Prostate gland (tissue), 2 donors: Measurements from ENCODE around the gene NABP2. TPM values are rescaled to one million over a fixed set of nuclear protein-coding genes. Genes with fewer than 3 reads are reported as not detected.
A peak's percentile ranks its signal among the peaks of the same experiment; 100 is the strongest.

Experiments used
- DNase-seq: peaks from one replicate; pipeline ENCODE4 v3.0.0-alpha.2; 2019; ENCODE audit warnings: low spot score
- H3K27ac ChIP-seq, 2 donors: fragments of 200-600 bp; sonication (generic); 2 replicates each; pipeline ENCODE4 v1.5.1; 2017 to 2019
- H3K27me3 ChIP-seq: fragments of 200-600 bp; sonication (generic); replicated peaks from 2 replicates; pipeline ENCODE4 v1.5.1; 2019; ENCODE audit not compliant: insufficient read depth
- H3K36me3 ChIP-seq, 2 donors: fragments of 200-600 bp; sonication (generic); 1 replicate in 1 of 2; 2 replicates in 1 of 2; pipeline versions ENCODE4 v1.5.1 to v1.8.1; 2017 to 2019
- H3K4me1 ChIP-seq: fragments of 200-600 bp; sonication (generic); replicated peaks from 2 replicates; pipeline ENCODE4 v1.5.1; 2019
- H3K4me3 ChIP-seq, 2 donors: fragments of 200-600 bp; sonication (generic); 2 replicates each; pipeline ENCODE4 v1.5.1; 2017 to 2019
- H3K9me3 ChIP-seq: fragments of 200-600 bp; sonication (generic); 2 replicates; pipeline ENCODE4 v1.5.1; 2017
- POLR2A ChIP-seq: fragments of 450-650 bp; IDR thresholded peaks from one replicate; pipeline ENCODE4 v1.6.1; 2016; ENCODE audit warnings: antibody characterized with exemption, mild to moderate bottlenecking
- POLR2AphosphoS5 ChIP-seq: sonication (generic); formaldehyde crosslinking; IDR thresholded peaks from one replicate; pipeline ENCODE4 v1.6.1; 2017; ENCODE audit warnings: antibody characterized with exemption
- WGBS: methylation state at CpG from one replicate; pipeline ENCODE4 v1.1.5; 2018; 5-methylcytosine and 5-hydroxymethylcytosine counted together
- intact Hi-C: fragments of 100-400 bp; cut with DNase I; formaldehyde crosslinking; loops from one replicate; pipeline ENCODE4 v1.14.2; 2022
- total RNA-seq, 2 donors: library from RNA; depleted of rRNA; stranded (reverse); fragments of >200 nt; gene quantifications; one replicate each; pipeline ENCODE4 v1.1.0, GENCODE V29; 2016
- TF ChIP-seq, protein P1 (sequence below), 4 experiments: fragments of 200-600 bp in 2 of 4; fragments of 450-650 bp in 2 of 4; sonication (generic) in 2 of 4; IDR thresholded peaks; 1 replicate in 3 of 4; 2 replicates in 1 of 4; pipeline ENCODE4 v1.5.1; 2016 to 2019; ENCODE audit warnings: antibody characterized with exemption in 4 of 4, mild to moderate bottlenecking in 2 of 4, moderate library complexity in 2 of 4

Gene NABP2
- total RNA-seq, 2 donors from 2014 or later = 21.4 to 33.2 TPM

DNA sequence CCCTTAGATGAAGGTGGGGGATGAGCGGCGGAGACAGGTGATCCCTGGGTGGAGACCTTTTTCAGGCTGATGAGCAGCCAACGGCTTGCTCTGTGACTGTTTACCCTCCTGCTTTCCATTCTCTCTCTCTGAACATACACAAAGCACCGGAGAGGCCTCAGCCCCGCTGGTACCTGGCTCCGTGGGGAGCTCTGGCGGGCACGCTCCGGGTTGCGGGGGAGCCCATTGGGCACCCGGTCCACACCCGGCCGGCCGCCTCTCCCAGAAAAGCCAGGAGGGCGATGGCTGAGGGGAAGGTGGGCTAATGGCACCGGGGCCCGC is 35.4 kb upstream of the NABP2 start:
- Histone ChIP-seq H3K9me3 (no peaks in the 10 kb centered on the region), H3K27me3 (no peaks in the 10 kb centered on the region), H3K27ac (peak overlapping the region; percentile 96 to 98), H3K4me1 (no peaks in the 10 kb centered on the region), H3K36me3 (peaks cover 10 to 14% of the 10 kb centered on the region in 2 donors), H3K4me3 (peak overlapping the region; percentile 82 to 85)
- intact Hi-C loops = loop anchor here (2.0 kb wide), 1 partner anchor 62 kb away; no protein-coding TSS in a partner anchor
- peak; percentile 13 for DNase-seq
- TF ChIP-seq, protein P1, sequence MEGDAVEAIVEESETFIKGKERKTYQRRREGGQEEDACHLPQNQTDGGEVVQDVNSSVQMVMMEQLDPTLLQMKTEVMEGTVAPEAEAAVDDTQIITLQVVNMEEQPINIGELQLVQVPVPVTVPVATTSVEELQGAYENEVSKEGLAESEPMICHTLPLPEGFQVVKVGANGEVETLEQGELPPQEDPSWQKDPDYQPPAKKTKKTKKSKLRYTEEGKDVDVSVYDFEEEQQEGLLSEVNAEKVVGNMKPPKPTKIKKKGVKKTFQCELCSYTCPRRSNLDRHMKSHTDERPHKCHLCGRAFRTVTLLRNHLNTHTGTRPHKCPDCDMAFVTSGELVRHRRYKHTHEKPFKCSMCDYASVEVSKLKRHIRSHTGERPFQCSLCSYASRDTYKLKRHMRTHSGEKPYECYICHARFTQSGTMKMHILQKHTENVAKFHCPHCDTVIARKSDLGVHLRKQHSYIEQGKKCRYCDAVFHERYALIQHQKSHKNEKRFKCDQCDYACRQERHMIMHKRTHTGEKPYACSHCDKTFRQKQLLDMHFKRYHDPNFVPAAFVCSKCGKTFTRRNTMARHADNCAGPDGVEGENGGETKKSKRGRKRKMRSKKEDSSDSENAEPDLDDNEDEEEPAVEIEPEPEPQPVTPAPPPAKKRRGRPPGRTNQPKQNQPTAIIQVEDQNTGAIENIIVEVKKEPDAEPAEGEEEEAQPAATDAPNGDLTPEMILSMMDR (IDR thresholded peaks at IDR 0.05) = no peak
- TF ChIP-seq POLR2A = no peak
- TF ChIP-seq POLR2AphosphoS5 = no peak
- WGBS = 1% methylated on average over 17 of the region's 17 CpGs

DNA sequence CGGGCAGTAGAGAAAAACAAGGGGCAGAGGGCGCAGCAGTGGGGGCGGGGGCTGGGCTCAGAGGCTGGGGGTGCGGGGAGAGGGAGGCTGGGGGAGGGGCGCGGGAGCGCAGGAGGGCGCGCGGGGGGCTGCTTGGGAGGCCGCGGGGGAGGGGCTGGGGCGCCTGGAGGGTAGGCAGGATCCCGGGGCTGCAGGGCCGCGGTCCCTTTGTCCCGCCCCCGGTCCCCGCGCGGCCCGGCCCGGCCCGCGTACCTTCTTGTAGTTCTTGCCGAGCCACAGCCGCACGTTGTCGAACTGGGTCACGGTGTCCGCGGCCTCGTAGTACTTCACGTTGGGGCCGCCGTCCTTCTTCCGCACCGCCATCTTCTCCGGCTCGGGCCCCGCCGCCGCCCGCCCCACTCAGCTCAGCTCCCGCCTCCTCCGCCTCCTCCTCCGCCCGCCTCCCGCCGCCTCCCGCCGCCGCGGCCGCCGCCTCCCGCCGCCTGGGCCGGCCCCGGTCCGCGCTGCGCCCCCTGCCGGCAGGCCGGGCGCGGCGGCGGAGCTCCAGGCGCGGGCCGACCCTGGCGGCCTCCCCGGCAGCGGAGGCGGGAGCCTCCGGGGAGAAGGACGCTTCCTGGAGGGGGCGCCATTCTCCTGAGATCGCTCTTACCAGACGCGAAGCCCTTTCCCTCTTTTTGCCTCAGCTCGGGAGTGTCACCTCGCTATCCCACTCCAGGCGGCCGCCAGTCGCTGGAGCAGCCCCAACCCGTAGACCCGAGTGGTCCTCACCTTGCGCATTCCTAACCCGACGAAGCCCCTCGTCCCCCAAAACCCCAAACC is 34.8 kb upstream of the NABP2 start, which contains the start of gene SMARCC2:
SMARCC2 (minus strand) TSS at position 385 of the 819 bp plus-strand sequence; CDS start at position 363, 22 bp downstream.
- WGBS = under 1% methylated on average over 60 of the region's 93 CpGs
- Histone ChIP-seq H3K36me3 (peaks cover 4 to 9% of the 10 kb centered on the region in 2 donors), H3K4me1 (no peaks in the 10 kb centered on the region), H3K27ac (peak within 1 kb of the TSS; percentile 96 to 98), H3K4me3 (peak within 1 kb of the TSS; percentile 82 to 85), H3K27me3 (no peaks in the 10 kb centered on the region), H3K9me3 (no peaks in the 10 kb centered on the region)
- intact Hi-C loops = loop anchor here (2.0 kb wide), 1 partner anchor 63 kb away; no protein-coding TSS in a partner anchor
- DNase-seq = peak; percentile 87
- TF ChIP-seq POLR2AphosphoS5 = no peak
- TF ChIP-seq, protein P1 (IDR thresholded peaks at IDR 0.05) = peak; percentile 69 to 94 (median 88)
- peak; percentile 3 for TF ChIP-seq POLR2A

DNA sequence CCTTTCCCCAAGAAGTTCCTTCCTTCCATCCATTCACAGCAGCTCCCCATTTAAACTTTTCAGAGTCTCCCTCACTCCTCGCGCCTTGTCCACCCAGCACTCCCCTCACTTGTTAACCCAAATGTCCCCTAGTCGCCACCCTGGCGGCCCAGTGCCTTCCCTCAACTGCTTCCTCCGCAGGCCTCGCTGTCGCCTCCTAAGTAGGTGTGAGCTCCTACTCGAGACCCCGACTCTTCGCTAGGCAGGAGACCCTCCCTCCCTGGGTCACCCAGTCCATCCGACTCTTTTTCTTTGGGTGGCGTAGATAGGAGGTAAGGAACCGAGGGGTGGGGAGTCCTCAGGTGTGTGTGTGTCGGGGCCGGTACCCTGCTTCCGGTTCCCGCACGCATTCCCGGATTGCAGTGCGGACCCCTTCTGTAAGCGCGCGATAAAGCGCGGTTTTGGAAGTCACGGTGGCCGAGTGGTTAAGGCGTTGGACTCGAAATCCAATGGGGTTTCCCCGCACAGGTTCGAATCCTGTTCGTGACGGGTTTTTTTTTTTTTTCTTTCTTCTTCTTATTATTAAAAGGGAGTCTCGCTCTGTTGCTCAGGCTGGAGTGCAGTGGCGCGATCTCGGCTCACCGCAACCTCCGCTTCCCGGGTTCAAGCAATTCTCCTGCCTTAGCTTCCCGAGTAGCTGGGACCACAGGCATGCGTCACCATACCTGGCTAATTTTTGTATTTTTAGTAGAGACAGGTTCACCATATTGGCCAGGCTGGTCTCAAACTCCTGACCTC is 34.0 kb upstream of the NABP2 start:
- H3K27me3 ChIP-seq = no peaks in the 10 kb centered on the region
- no peaks in the 10 kb centered on the region for H3K9me3 ChIP-seq
- no peaks in the 10 kb centered on the region for H3K4me1 ChIP-seq
- peak; percentile 70 for TF ChIP-seq POLR2AphosphoS5
- TF ChIP-seq POLR2A = no peak
- peak; percentile 76 for DNase-seq
- intact Hi-C loops = loop anchor here (1.0 to 10.0 kb wide), 3 partner anchors 63 to 275 kb away; partner anchors contain the start of gene SPRYD4
- WGBS = 2% methylated on average over 42 of the region's 42 CpGs
- peaks cover 0 to 5% of the 10 kb centered on the region in 2 donors for H3K36me3 ChIP-seq
- H3K27ac ChIP-seq = peak overlapping the region; percentile 96 to 98
- peak overlapping the region; percentile 82 to 85 for H3K4me3 ChIP-seq

DNA sequence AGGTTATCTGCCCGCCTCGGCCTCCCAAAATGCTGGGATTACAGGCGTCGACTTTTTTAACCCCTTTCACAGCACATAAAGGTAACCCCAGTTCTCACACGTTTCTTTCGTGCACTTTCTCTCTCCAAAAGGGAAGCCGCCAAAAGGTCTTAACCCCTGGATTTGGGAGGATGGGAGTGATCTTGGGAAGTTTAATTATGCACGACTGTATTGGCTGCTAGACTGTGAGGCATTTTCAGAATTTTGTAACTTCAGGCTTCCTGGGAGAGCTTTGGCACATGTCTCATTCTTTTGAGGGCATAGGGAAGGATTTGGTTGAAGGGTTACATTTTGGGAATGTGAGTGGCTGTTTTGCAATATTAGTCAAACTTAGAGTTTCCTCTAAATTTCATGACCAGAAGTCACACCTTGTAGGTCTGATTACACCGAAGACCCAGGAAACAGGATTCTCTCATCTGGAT is 33.4 kb upstream of the NABP2 start:
- H3K4me3 ChIP-seq = peak overlapping the region; percentile 82 to 85
- H3K4me1 ChIP-seq = no peaks in the 10 kb centered on the region
- H3K36me3 ChIP-seq = peaks cover 0 to 2% of the 10 kb centered on the region in 2 donors
- intact Hi-C loops = loop anchor here (1.0 to 10.0 kb wide), 2 partner anchors 71 to 274 kb away; partner anchors contain the start of gene SPRYD4
- WGBS = 17% methylated on average over 9 of the region's 9 CpGs
- H3K27me3 ChIP-seq = no peaks in the 10 kb centered on the region
- H3K9me3 ChIP-seq = no peaks in the 10 kb centered on the region
- no peak for TF ChIP-seq POLR2AphosphoS5
- TF ChIP-seq, protein P1 (IDR thresholded peaks at IDR 0.05) = no peak
- no peak for TF ChIP-seq POLR2A
- DNase-seq = no peak
- peak overlapping the region; percentile 96 to 98 for H3K27ac ChIP-seq

DNA sequence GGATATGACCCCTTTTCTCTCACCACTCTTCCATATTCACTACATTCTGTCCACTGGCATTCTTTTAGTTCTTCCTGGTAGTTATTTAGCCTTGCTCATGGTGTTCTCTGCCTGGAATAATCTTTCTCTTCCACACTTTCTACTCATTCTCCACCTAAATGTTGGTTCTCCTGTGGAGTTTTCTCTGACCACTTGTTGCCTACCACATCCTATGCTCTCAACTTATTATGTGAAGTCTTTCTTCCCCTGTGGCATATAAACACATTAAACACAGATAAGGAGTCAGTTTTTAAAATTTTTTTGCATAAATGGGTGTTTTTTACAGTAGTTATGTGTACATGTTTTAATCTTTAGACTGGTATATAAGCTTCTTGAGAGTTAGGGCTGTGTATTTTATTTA is 31.6 kb upstream of the NABP2 start:
- intact Hi-C loops = loop anchor here (2.0 to 10.0 kb wide), 2 partner anchors 32 to 272 kb away; partner anchors contain the start of genes NABP2 and SPRYD4
- H3K4me3 ChIP-seq = no peak overlapping the region
- DNase-seq = no peak
- no peaks in the 10 kb centered on the region for H3K9me3 ChIP-seq
- H3K27me3 ChIP-seq = no peaks in the 10 kb centered on the region
- H3K4me1 ChIP-seq = no peaks in the 10 kb centered on the region
- TF ChIP-seq POLR2AphosphoS5 = no peak
- TF ChIP-seq, protein P1 (IDR thresholded peaks at IDR 0.05) = no peak
- TF ChIP-seq POLR2A = no peak
- no peaks in the 10 kb centered on the region for H3K36me3 ChIP-seq
- H3K27ac ChIP-seq = no peak overlapping the region
